ENCODE results near the gene C1QTNF8. TPM values are rescaled to one million over a fixed set of nuclear protein-coding genes. Genes with fewer than 3 reads are reported as not detected.
A peak's percentile ranks its signal among the peaks of the same experiment; 100 is the strongest.

Gene C1QTNF8
- total and polyA plus RNA-seq, 2 of the 13 experiments (the other 11 are each of a cell fraction or from before 2014, with no cell fraction given): 0.09 TPM; not detected in 1

DNA sequence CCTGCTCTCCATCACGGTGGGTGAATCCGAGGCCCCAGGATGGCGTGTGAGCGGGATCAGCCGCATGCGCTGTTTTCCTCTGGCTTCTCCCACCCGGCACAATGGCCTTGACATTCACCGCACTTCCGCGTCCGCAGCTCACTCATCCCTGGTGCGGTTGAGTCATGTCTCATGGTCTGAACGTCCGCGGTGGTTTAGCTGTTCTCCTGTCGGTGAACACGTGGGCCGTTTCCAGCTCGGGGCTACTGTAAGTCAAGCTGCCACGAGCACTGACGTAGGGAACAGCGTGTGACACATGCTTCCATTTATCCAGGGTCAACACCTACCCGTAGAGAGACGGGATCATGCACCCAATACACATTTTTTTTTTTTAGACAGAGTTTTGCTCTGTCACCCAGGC, 41.6 kb upstream of the C1QTNF8 start (continued):
- TF ChIP-seq, protein P1, sequence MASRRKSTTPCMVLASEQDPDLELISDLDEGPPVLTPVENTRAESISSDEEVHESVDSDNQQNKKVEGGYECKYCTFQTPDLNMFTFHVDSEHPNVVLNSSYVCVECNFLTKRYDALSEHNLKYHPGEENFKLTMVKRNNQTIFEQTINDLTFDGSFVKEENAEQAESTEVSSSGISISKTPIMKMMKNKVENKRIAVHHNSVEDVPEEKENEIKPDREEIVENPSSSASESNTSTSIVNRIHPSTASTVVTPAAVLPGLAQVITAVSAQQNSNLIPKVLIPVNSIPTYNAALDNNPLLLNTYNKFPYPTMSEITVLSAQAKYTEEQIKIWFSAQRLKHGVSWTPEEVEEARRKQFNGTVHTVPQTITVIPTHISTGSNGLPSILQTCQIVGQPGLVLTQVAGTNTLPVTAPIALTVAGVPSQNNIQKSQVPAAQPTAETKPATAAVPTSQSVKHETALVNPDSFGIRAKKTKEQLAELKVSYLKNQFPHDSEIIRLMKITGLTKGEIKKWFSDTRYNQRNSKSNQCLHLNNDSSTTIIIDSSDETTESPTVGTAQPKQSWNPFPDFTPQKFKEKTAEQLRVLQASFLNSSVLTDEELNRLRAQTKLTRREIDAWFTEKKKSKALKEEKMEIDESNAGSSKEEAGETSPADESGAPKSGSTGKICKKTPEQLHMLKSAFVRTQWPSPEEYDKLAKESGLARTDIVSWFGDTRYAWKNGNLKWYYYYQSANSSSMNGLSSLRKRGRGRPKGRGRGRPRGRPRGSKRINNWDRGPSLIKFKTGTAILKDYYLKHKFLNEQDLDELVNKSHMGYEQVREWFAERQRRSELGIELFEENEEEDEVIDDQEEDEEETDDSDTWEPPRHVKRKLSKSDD (CRISPR knock-in tag; IDR thresholded peaks at IDR 0.05; ENCODE audit: low read depth): no peak
- no peak for TF ChIP-seq HOXD1 (CRISPR knock-in tag; IDR thresholded peaks at IDR 0.05)
- TF ChIP-seq SMAD1 (CRISPR knock-in tag; IDR thresholded peaks at IDR 0.05; ENCODE audit: borderline replicate concordance, low read depth): no peak
- 0 out of 2 replicates have a peak, but pooled peaks have one; percentile 33 for TF ChIP-seq PAXIP1 (CRISPR knock-in tag; conservative IDR thresholded peaks at IDR 0.05)
- no peak for TF ChIP-seq HDAC2 (CRISPR knock-in tag; IDR thresholded peaks at IDR 0.05)
- peak; percentile 37; the same call in 1 of the 2 replicates for TF ChIP-seq ZNF335 (CRISPR knock-in tag; IDR thresholded peaks at IDR 0.05)
- TF ChIP-seq U2AF1 (optimal IDR thresholded peaks at IDR 0.05; ENCODE audit: low read depth, low read length): no peak
- no peak for TF ChIP-seq ZNF414 (CRISPR knock-in tag; IDR thresholded peaks at IDR 0.05)
- TF ChIP-seq, protein P2, sequence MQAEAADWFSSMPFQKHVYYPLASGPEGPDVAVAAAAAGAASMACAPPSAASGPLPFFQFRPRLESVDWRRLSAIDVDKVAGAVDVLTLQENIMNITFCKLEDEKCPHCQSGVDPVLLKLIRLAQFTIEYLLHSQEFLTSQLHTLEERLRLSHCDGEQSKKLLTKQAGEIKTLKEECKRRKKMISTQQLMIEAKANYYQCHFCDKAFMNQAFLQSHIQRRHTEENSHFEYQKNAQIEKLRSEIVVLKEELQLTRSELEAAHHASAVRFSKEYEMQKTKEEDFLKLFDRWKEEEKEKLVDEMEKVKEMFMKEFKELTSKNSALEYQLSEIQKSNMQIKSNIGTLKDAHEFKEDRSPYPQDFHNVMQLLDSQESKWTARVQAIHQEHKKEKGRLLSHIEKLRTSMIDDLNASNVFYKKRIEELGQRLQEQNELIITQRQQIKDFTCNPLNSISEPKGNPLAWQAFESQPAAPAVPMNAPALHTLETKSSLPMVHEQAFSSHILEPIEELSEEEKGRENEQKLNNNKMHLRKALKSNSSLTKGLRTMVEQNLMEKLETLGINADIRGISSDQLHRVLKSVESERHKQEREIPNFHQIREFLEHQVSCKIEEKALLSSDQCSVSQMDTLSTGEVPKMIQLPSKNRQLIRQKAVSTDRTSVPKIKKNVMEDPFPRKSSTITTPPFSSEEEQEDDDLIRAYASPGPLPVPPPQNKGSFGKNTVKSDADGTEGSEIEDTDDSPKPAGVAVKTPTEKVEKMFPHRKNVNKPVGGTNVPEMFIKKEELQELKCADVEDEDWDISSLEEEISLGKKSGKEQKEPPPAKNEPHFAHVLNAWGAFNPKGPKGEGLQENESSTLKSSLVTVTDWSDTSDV (CRISPR knock-in tag; IDR thresholded peaks at IDR 0.05): no peak
- TF ChIP-seq ZBTB7B (CRISPR knock-in tag; IDR thresholded peaks at IDR 0.05): no peak
- no peak for TF ChIP-seq ZNF124 (CRISPR knock-in tag; IDR thresholded peaks at IDR 0.05)
- TF ChIP-seq ZNF34 (CRISPR knock-in tag; IDR thresholded peaks at IDR 0.05; ENCODE audit: borderline replicate concordance): no peak
- TF ChIP-seq CCAR2 (optimal IDR thresholded peaks at IDR 0.05; ENCODE audit: low read depth, low read length): no peak
- no peak for TF ChIP-seq ZNF790 (CRISPR knock-in tag; IDR thresholded peaks at IDR 0.05; ENCODE audit: borderline replicate concordance)
- peak; percentile 63; the same call in 1 of the 2 replicates for TF ChIP-seq KLF6 (CRISPR knock-in tag; IDR thresholded peaks at IDR 0.05)
- no peak for TF ChIP-seq ZNF83 (CRISPR knock-in tag; IDR thresholded peaks at IDR 0.05; ENCODE audit: borderline replicate concordance)
- no peak for TF ChIP-seq DMAP1 (CRISPR knock-in tag; IDR thresholded peaks at IDR 0.05)
- no peak for TF ChIP-seq NFIB (CRISPR knock-in tag; IDR thresholded peaks at IDR 0.05; ENCODE audit: borderline replicate concordance)
- TF ChIP-seq POGZ (CRISPR knock-in tag; IDR thresholded peaks at IDR 0.05): no peak
- TF ChIP-seq ZFP90 (CRISPR knock-in tag; IDR thresholded peaks at IDR 0.05; ENCODE audit: borderline replicate concordance): no peak
